ENCODE measurements around the gene ABHD16B.
A peak's percentile ranks its signal among the peaks of the same experiment; 100 is the strongest.
"Not testable (repeated sequence)": the region's sequence is repeated elsewhere in the genome, so short reads cannot be mapped to it uniquely, and the experiment has no call there.

ABHD16B gene

DNA sequence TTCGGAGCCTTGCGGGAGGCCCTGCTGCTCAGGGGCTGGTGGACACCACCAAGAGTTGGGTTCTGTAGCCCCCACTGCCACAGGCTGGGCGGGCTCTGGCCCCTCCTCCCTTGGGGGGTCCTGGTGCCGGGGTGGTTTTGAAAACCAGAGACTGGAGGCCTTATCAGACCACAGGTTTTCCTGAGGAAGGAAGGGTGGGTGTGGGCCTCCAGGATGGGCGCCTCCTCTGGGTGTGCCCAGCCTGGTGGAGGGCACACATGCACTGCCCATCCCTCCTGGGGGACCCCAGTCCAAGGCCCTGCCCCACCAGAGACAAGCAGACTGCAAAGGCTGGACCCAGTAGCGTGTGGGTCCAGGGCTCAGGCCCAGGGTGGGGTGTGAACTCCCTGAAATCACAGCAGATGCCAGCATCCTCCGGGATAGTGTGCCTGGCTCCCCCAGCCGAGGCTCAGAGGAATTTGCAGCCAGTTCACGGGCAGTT is 16.7 kb upstream of the ABHD16B start:
- DNase-seq (ENCODE audit: insufficient read length, low spot score) (no peak), FAIRE-seq (no peak)
- no peak for TF ChIP-seq TAF1 (IDR thresholded peaks at IDR 0.05; ENCODE audit: low read depth, low read length)
- TF ChIP-seq POLR2A (IDR thresholded peaks at IDR 0.05; ENCODE audit: low read depth, low read length) = no peak
- TF ChIP-seq PAX5 (IDR thresholded peaks at IDR 0.05; ENCODE audit: insufficient read depth, low read length, severe bottlenecking) = no peak
- no peak for TF ChIP-seq POLR2AphosphoS5 (IDR thresholded peaks at IDR 0.05; ENCODE audit: low read depth, low read length)
- no peak for TF ChIP-seq POU2F2 (IDR thresholded peaks at IDR 0.05; ENCODE audit: low read depth, low read length)
- TF ChIP-seq SPI1 (IDR thresholded peaks at IDR 0.05; ENCODE audit: low read depth, low read length) = no peak

DNA sequence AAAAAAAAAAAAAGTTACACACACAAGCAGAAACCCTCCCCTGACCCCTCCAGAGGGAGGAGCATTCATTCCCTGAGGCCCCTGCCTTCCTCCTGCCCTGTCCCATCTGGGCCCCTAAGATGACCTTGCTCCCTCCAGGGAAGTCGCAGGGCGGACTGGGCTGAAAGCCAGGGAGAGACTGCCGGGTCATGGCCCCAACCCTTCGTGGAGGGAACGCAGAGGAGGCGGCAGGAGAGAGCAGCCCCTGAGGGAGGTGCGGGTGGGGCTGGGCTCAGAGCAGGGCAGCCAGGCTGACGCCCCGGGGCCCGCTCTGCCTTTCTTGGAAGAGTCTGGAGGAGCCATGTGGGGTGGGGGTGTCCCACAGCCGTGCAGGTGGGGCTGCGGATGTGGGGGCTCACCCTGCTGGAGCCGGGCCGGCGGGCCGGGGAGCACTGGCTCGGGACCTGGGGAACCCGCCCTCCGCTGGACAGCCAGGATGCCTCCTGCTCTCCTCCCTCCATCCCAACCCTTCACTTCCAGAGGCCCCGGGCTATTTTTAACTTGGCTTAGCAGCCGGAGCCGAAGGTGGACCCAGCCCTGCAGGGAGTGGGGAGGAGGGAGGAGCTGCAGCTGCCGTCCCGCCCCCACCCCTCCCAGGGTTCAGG is 15.0 kb upstream of the ABHD16B start:
- FAIRE-seq (no peak), DNase-seq (ENCODE audit: insufficient read length, low spot score) (no peak)
- TF ChIP-seq POLR2A (IDR thresholded peaks at IDR 0.05; ENCODE audit: low read depth, low read length) (no peak), POU2F2 (IDR thresholded peaks at IDR 0.05; ENCODE audit: low read depth, low read length) (no peak)

DNA sequence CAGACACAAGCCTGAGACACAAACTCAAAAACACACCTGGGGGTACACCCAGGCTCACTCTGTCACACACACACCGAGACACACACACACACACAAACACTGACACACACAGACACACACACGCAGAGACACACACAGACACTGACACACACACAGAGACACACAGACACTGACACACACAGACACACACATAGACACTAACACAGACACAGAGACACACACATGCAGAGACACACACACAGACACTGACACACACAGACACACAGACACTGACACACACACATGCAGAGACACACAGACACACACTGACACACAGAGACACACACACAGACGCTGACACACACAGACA is 14.4 kb upstream of the ABHD16B start:
- no peak for TF ChIP-seq POLR2AphosphoS5 (IDR thresholded peaks at IDR 0.05; ENCODE audit: low read depth, low read length)
- TF ChIP-seq PAX5 (IDR thresholded peaks at IDR 0.05; ENCODE audit: insufficient read depth, low read length, severe bottlenecking) = no peak
- no peak for TF ChIP-seq POU2F2 (IDR thresholded peaks at IDR 0.05; ENCODE audit: low read depth, low read length)
- no peak for TF ChIP-seq SPI1 (IDR thresholded peaks at IDR 0.05; ENCODE audit: low read depth, low read length)
- TF ChIP-seq TAF1 (IDR thresholded peaks at IDR 0.05; ENCODE audit: low read depth, low read length) = no peak
- TF ChIP-seq POLR2A (IDR thresholded peaks at IDR 0.05; ENCODE audit: low read depth, low read length) = no peak
- FAIRE-seq (peak; percentile 76), DNase-seq (ENCODE audit: insufficient read length, low spot score) (no peak)

DNA sequence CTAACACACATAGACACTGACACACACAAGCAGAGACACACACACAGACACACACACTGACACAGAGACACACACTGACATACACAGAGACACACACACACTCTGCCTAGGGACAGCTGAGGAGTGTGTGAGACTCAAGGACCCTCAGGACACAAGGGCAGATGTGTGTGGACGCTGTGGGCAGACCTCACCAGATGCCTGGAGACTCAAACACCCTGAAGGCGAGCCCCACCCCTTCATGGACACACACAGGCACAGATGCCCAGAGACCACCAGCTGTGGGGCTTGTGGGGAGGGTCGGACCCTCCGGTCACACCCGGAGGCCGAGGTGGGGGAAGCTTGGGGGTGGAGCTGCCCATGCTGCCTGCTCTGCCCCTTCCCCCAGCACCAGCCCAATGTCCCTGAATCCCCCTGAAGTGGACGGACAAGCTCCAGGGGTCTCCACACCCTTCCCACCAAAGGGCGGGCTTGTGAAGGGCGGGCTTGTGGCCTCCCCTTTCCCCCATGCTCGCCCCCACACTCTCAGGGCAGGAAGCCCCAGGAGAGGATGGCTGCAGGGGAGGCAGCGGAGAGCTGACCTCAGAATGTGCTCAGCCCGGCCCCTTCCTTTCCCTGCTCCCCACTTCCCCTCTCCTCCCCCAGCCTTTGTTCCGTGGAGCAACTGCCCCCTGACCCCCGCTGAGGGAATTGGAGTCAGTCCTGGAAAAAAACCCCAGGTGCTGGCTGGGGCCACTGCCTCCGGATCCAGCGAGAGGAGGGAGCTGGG is 13.9 kb upstream of the ABHD16B start:
- no peak for FAIRE-seq
- no peak for DNase-seq (ENCODE audit: insufficient read length, low spot score)
- TF ChIP-seq TAF1 (IDR thresholded peaks at IDR 0.05; ENCODE audit: low read depth, low read length) (no peak), POLR2AphosphoS5 (IDR thresholded peaks at IDR 0.05; ENCODE audit: low read depth, low read length) (no peak), SPI1 (IDR thresholded peaks at IDR 0.05; ENCODE audit: low read depth, low read length) (peak; percentile 59)

DNA sequence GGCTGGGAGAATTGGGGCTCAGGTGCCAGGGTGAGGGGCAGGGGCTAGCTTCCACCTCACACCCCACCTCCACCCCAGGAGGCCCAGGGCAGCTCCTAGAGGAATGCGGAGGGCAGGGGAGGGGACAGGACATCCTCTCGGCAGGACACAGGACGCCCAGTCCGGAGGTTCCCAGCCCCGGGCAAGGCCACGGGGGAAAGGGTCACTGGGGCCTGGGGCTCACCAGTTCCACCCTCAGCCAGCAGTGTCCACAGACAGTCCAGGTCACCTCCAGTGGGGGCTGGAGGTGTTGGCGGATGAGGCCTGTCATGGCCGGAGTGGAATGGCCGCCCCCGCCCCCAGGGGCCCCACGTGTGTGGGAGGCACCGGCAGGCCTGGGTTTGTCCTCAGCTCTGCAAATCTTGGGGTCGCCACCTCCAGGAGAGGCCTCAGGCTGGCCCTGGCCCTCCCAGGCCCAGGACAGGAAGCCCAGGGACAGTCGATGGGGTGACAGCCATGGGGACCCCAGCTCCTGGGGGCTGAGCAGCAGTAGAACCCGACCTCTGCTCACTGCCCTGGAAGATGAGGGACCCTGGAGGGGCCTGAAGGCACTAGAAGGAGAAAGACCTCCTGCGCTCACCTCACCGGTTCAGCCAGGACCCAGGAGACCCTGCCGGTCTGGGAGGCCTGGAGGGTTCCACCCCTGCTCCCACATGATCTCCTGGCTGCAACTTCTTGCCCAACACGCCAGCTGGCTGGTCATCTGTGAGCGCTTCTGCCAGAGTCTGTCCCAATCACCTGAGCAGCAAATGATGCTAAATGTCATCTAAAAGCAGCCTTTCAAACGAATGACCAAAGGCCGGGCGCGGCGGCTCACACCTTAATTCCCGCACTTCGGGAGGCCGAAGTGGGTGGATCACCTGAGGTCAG is 13.0 kb upstream of the ABHD16B start:
- no peak for TF ChIP-seq SPI1 (IDR thresholded peaks at IDR 0.05; ENCODE audit: low read depth, low read length)
- TF ChIP-seq POU2F2 (IDR thresholded peaks at IDR 0.05; ENCODE audit: low read depth, low read length) = no peak
- no peak for TF ChIP-seq PAX5 (IDR thresholded peaks at IDR 0.05; ENCODE audit: insufficient read depth, low read length, severe bottlenecking)
- no peak for TF ChIP-seq TAF1 (IDR thresholded peaks at IDR 0.05; ENCODE audit: low read depth, low read length)
- TF ChIP-seq POLR2A (IDR thresholded peaks at IDR 0.05; ENCODE audit: low read depth, low read length) = no peak
- TF ChIP-seq POLR2AphosphoS5 (IDR thresholded peaks at IDR 0.05; ENCODE audit: low read depth, low read length) = no peak
- no peak for DNase-seq (ENCODE audit: insufficient read length, low spot score)
- FAIRE-seq = no peak

DNA sequence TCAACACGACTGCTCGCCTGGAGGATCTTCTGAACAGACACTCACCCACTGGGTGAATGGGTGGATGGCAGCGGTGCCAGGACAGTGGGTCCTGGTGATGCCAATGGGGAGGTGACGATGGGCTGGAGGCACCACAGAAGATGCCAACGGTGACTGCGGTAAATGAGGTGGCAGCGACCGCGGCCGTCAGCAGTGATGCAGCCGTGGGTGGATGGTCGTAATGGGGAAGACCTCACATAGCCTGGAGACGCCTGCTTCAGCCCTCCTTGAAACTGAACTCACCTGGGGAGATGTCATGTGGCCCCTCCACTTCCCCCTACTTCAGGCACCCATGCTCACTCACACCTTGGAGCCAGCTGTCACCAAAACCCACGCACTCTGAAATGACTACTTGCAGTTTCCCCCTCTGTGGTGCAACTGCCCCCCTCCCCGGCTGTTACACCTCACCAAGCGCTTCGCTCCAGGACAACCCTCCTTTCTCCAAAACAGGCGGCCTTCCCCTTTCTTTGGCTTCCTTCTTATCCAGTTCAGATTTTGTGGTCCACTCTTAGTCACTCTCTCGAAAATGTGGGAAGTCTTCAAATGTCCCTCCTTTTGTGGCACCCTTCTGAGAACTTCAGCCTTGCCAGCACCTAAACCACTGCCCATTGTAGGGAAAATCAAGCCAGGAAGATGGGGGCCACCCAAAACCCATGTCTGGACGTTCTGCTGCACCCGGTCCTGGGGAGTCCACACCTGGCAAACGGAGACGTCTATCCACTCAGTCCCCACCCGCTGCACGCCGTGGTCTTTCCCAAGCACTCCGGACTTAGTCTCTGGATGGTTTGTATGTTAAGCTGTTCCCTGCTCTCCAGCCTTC is 10.4 kb upstream of the ABHD16B start:
- peak; percentile 84 for TF ChIP-seq SPI1 (IDR thresholded peaks at IDR 0.05; ENCODE audit: low read depth, low read length)
- TF ChIP-seq TAF1 (IDR thresholded peaks at IDR 0.05; ENCODE audit: low read depth, low read length) = no peak
- peak; percentile 59; the same call in 1 of the 2 replicates for TF ChIP-seq POU2F2 (IDR thresholded peaks at IDR 0.05; ENCODE audit: low read depth, low read length)
- peak; percentile 61; the same call in 1 of the 2 replicates for TF ChIP-seq POLR2AphosphoS5 (IDR thresholded peaks at IDR 0.05; ENCODE audit: low read depth, low read length)
- peak; percentile 44 for TF ChIP-seq PAX5 (IDR thresholded peaks at IDR 0.05; ENCODE audit: insufficient read depth, low read length, severe bottlenecking)
- no peak for TF ChIP-seq POLR2A (IDR thresholded peaks at IDR 0.05; ENCODE audit: low read depth, low read length)
- peak; percentile 96 for DNase-seq (ENCODE audit: insufficient read length, low spot score)
- peak; percentile 95 for FAIRE-seq

DNA sequence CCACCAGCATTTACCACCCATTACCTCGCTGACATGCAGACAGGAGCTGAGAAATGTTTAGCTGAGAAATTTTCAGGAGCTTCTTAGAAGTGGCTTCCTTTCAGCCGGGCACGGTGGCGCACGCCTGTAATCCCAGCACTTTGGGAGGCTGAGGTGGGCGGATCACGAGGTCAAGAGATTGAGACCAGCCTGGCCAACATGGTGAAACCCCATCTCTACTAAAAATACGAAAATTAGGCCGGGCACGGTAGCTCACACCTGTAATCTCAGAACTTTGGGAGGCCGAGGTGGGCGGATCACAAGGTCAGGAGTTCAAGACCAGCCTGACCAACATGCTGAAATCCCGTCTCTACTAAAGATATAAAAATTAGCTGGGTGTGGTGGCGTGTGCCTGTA is 9.8 kb upstream of the ABHD16B start:
- FAIRE-seq; DNase-seq (ENCODE audit: insufficient read length, low spot score): not testable (repeated sequence)

DNA sequence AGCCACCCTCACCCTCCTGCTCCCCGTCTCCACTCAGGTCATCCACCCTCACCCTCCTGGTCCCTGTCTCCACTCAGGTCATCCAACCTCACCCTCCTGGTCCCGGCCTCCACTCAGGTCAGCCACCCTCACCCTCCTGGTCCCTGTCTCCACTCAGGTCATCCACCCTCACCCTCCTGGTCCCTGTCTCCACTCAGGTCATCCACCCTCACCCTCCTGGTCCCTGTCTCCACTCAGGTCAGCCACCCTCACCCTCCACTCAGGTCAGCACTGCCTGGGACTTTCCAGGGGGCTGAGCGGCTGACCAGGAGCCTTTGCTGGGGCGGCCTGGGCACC is 7.6 kb upstream of the ABHD16B start:
- peak; percentile 88 for FAIRE-seq
- DNase-seq (ENCODE audit: insufficient read length, low spot score) = not testable (repeated sequence)

DNA sequence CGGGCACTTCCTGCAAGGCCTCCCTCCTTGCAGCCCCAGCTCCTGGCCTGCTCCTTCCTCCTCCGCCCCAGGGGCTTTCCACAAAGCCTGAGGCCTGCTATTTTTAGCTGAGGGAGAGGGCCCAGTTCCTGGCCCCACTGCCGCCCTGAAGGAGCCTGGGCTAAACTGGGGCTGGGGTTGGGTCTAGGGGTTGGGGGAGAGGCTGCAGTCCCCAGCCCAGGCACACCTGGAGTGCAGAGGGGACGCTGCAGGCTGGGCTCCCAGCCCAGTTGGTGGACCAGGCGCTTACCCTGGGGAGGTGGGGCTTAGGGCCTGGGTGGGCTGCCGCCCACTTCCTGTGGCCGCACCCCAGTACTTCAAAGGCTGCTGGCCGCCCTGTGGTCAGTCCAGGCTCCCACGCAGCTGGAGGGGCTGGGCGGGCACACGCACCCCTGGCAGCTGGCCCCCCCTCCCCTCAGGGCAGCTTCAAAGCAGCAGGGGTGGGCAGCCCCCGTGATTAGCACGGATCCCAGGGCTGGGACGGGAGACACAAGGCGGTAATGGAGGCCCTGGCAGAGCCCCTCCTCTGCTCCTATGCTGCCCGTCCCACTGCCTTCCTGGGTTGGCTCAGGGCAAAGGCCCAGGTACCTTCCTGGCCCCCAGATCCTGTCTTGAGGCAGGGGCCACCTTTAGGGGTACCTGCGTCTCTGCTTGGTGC is 7.1 kb upstream of the ABHD16B start:
- FAIRE-seq (no peak), DNase-seq (ENCODE audit: insufficient read length, low spot score) (no peak)
- no peak for TF ChIP-seq TAF1 (IDR thresholded peaks at IDR 0.05; ENCODE audit: low read depth, low read length)
- TF ChIP-seq POU2F2 (IDR thresholded peaks at IDR 0.05; ENCODE audit: low read depth, low read length) = no peak
- no peak for TF ChIP-seq PAX5 (IDR thresholded peaks at IDR 0.05; ENCODE audit: insufficient read depth, low read length, severe bottlenecking)
- no peak for TF ChIP-seq SPI1 (IDR thresholded peaks at IDR 0.05; ENCODE audit: low read depth, low read length)
- no peak for TF ChIP-seq POLR2AphosphoS5 (IDR thresholded peaks at IDR 0.05; ENCODE audit: low read depth, low read length)
- no peak for TF ChIP-seq POLR2A (IDR thresholded peaks at IDR 0.05; ENCODE audit: low read depth, low read length)
